HTERT RPE-1 (cell line): ENCODE results near the gene NEMF.
"Not testable (repeated sequence)": the region's sequence is repeated elsewhere in the genome, so short reads cannot be mapped to it uniquely, and the experiment has no call there.

Experiments used
- in situ Hi-C: fragments of 300-500 bp; cut with MboI; formaldehyde crosslinking; loops from 4 replicates; pipeline ENCODE4 v1.14.3; 2020; ENCODE audit warnings: low sequenced_read_pairs

The NEMF gene

GRCh38 chr14:49852301-49853157 is at the start of gene NEMF:
NEMF (minus strand) TSS chr14:49852788; CDS start chr14:49852753, 35 bp downstream.
- in situ Hi-C loops = no loop called here

- in situ Hi-C loops = no loop called here
These were observed 48.4 kb upstream of the NEMF start for GRCh38 chr14:49900973-49901372.

- in situ Hi-C loops = no loop called here
These were observed 45.9 kb upstream of the NEMF start for GRCh38 chr14:49898485-49898884.

GRCh38 chr14:49897965-49898364 is 45.4 kb upstream of the NEMF start:
- in situ Hi-C loops = no loop called here

- in situ Hi-C loops = no loop called here
These were observed 44.8 kb upstream of the NEMF start for GRCh38 chr14:49897414-49897813.

GRCh38 chr14:49896966-49897365 is 44.4 kb upstream of the NEMF start:
- in situ Hi-C loops = no loop called here

GRCh38 chr14:49896272-49896671 is 43.7 kb upstream of the NEMF start:
- in situ Hi-C loops = not testable (repeated sequence)

- in situ Hi-C loops = no loop called here
These were observed 42.9 kb upstream of the NEMF start for GRCh38 chr14:49895480-49895879.

GRCh38 chr14:49894214-49895107 is 41.9 kb upstream of the NEMF start:
- in situ Hi-C loops = not testable (repeated sequence)

- in situ Hi-C loops = no loop called here
These were observed 41.0 kb upstream of the NEMF start for GRCh38 chr14:49893309-49894213.

- in situ Hi-C loops = no loop called here
These were observed 40.2 kb upstream of the NEMF start, which contains the start of gene ARF6 for GRCh38 chr14:49892636-49893308. ARF6 (plus strand) TSS chr14:49893082; CDS start chr14:49893737, 655 bp downstream.

GRCh38 chr14:49892301-49892635 is 39.7 kb upstream of the NEMF start:
- in situ Hi-C loops = no loop called here

- in situ Hi-C loops = no loop called here
These were observed 35.7 kb upstream of the NEMF start for GRCh38 chr14:49888293-49888692.

- in situ Hi-C loops = no loop called here
These were observed 33.9 kb upstream of the NEMF start for GRCh38 chr14:49886523-49886922.

- in situ Hi-C loops = no loop called here
These were observed 30.5 kb upstream of the NEMF start for GRCh38 chr14:49882826-49883694.

GRCh38 chr14:49881350-49882001 is 28.9 kb upstream of the NEMF start:
- in situ Hi-C loops = no loop called here

- in situ Hi-C loops = no loop called here
These were observed 27.9 kb upstream of the NEMF start for GRCh38 chr14:49880267-49881064.

- in situ Hi-C loops = no loop called here
These were observed 27.1 kb upstream of the NEMF start for GRCh38 chr14:49879646-49880204.
